Thyroid gland (tissue), 4 donors: ENCODE data around the gene C2orf49.

Source experiments
- CTCF ChIP-seq, 6 experiments: fragments of 200-600 bp in 3 of 6; fragments of 450-650 bp in 3 of 6; sonication (generic) in 3 of 6; IDR thresholded peaks; one replicate each; pipeline ENCODE4 v1.5.1; 2016 to 2019; ENCODE audit warnings: antibody characterized with exemption in 6 of 6, mild to moderate bottlenecking in 2 of 6, inconsistent platforms in 1 of 6, moderate library complexity in 1 of 6
- POLR2A ChIP-seq, 2 donors: fragments of 450-650 bp; IDR thresholded peaks; one replicate each; pipeline ENCODE4 v1.6.1; 2017; ENCODE audit warnings: antibody characterized with exemption in 2 of 2, mild to moderate bottlenecking in 2 of 2, moderate library complexity in 1 of 2

GRCh38 chr2:105301646-105302045 lies 35.7 kb upstream of the C2orf49 start:
- no peak for TF ChIP-seq CTCF (IDR thresholded peaks at IDR 0.05)
- TF ChIP-seq POLR2A (IDR thresholded peaks at IDR 0.05) = no peak
